Medulla oblongata (tissue), 1 donor: ENCODE measurements around the gene CDK2AP2.

ENCODE experiments used
- DNase-seq: peaks from one replicate; pipeline ENCODE4 v3.0.0-alpha.2; 2015; ENCODE audit errors: extremely low spot score

CDK2AP2 gene

DNA sequence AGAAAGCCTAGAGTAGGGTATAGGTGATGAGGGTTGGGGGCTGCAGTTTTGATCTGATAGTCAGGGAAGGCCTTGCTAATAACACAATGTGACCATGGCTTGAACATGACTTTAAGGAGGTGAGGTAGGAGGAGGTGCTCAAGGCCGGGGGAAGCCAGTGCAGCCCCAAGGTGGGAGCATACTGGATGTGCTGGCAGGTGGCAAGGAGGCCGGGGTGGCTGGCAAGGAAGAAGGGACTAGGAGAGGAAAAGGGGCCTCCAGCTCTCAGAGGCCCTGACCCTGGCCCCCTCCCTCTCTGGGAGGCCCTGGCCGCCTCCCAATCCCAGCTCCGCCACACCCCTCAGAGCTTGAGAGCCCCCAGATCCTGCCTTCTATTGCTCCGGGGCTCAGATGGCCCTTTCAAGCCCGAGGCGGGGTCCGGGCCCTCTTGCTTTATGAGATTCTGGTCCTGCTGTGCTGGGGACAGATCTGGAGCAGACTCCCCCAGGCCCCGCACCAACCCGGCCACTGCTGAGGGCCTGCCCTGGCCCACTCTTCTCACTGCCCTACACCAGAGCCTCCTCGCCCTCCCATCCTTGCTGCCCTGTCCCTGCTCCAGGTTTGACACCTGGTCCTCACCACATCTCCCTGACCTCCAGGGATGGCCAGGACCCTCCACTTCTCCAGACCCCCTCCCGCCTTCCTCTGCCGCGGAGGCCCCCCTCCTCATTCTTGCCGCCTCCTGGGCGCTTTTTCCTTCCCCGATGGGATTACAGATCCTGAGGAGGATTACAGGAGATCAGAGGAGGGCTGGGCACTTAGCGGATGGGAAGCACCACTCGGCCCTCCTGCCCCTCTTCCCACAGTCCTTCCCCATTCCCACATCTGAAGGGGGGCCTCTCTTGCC lies 4.6 kb downstream of the CDK2AP2 start:
- no peak for DNase-seq

DNA sequence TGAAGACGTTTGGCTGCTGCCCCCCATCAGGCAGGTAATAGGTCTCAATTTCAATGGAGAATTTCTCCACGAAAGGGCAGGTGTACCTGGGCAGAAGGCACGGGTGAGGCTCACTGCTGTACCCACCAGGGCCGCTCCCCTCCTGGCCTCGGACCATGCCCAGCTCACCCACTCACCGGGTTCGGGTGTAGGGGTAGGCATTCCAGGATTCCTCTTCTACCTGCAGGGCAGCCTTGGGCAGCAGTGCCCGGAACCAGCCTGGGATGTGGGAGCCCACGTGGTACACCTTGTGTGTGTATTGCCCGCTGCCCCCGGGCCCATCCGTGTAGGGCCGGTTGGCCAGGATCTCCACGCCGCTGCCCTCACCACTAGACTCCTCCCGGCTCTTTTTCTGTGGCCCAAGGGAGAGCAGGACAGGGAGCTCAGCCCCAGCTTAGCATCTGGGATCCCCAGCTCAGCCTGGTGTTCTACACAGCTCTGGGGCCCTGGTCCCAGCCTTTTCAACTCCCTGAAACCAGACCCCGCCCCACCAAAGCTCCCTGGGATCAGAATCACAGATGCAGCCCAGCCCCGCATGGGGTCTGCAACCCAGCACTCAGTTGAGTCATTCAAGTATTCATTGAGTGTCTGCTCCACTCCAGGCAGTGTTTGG lies 5.5 kb downstream of the CDK2AP2 start:
- DNase-seq, result no peak

DNA sequence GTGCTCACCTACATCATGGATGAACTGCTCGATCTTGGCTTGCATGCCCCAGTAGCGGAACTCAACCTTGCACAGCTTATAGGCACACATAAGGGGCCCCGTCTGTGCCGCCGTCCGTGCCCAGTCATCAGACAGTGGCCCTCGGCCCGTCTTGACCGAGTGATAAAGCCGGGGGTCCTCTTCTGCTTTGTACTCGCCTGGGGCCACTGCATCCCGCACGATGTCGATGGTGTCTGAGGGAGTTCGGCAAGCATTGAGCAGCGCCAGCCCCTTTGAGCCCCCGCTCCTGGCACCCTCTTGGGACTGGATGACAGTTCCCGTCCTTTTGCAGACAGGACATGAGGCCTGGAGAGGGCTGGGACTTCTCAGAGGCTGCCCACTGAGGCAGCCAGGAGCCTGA lies 6.1 kb downstream of the CDK2AP2 start:
- no peak for DNase-seq

DNA sequence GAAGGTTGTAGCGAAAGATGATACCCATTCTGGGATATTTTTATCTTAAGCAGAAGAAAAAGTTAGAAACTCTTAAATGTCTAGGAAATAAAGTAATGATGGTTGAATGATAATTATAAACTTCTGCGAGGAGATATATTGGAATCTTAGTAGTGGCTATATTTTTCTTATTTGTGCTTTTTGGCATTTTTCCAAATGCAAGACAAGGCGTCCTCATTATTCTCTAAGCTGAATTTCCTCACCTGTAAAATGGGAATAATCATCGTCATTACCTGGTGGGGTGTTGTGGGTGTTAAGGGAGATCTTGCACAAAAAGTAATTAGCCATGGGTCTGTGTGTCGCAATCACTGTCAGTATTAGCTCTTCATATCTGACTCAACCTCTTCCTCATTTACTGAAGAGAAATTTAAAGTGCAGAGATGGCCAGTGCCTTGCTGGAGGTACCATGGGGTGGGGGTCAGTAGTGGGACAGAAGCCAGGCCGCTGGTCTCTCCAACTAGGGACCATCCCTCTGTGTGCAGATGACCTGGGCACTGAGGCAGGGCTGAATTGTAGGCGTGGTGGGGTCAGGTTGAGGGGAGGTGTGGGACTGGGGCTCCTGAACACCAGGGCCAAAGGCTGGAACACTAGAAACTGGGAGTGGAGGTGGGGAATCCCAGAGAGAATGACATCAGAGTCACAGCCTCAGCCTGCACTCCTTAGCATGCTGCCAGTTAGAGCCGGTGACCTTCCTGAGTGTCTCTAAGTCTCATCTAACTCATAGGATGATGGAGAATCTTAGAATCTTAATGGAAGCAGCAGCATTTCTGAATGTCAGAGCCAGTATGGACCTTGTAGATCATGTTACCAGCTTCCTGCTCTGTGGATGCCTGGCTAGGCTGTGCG lies 6.9 kb downstream of the CDK2AP2 start:
- no peak for DNase-seq

DNA sequence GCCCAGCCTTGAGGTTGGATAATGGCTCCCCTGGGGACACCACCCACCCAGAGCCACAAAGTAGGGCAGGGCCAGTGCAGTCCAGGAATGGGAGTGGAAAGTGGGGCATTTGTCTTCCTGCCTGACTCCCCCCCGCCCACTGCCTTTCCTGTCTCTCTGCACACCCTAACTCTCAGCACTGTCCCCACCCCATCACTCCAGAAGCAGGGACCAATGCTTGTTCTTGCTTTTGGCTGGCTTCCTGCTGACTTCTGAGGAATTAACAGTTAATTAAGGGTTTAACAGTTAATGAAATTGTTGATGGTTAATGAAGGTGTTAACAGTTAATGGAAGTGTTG lies 7.5 kb downstream of the CDK2AP2 start:
- DNase-seq, result no peak

DNA sequence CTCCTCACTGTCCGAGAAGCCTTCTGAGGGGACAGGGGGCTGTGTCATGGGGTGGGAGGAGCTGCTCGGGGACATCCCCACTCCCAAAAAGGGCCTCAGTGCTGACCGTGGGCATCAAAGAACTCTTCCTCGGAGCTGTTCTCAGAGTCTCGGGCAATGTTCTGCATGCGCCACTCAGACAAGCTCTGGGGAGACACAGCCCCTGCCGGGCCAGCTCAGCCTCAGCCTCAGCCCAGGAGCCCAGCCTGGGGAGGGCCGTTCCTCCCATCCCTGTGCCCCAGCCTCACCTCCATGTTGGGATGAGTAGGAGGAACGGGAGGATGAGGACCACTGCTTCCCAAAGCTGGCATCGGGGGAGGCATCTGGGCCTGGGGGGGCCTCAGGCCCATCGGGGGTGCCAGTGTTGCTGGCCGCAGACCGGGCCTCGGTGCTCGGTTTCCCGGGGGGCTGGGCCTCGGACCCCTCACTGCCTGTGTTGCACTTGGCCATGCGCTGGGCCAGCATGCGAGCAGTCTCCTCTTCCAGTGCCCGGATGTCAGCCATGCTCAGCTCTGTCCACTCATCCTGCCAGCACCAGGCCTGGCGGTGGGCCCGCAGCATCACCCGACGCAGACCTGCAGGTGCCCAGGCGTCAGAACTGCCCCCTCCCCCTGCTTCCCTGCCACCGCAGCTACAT lies 8.0 kb downstream of the CDK2AP2 start:
- DNase-seq, result no peak

DNA sequence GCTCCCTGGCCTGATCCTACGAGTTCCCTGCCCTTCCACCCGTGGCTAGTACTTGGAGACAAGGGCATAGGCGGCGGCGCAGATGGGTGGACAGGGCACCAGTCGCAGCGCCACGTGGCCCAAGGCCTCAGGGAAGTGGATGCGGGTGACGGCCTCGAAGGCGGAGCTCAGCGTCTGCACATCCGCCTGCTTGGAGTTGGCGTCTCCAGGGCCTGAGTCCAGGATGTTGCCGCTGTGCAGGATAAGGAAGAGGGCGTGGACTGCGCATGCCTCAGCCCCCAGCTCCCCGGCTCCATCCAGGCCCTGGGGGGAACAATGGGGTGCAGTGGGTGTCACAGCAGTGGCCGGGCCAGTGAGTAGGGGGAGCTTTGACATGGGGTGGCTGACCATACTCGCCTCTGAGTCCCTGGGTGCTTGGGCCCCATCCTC lies 9.4 kb downstream of the CDK2AP2 start:
- no peak for DNase-seq

DNA sequence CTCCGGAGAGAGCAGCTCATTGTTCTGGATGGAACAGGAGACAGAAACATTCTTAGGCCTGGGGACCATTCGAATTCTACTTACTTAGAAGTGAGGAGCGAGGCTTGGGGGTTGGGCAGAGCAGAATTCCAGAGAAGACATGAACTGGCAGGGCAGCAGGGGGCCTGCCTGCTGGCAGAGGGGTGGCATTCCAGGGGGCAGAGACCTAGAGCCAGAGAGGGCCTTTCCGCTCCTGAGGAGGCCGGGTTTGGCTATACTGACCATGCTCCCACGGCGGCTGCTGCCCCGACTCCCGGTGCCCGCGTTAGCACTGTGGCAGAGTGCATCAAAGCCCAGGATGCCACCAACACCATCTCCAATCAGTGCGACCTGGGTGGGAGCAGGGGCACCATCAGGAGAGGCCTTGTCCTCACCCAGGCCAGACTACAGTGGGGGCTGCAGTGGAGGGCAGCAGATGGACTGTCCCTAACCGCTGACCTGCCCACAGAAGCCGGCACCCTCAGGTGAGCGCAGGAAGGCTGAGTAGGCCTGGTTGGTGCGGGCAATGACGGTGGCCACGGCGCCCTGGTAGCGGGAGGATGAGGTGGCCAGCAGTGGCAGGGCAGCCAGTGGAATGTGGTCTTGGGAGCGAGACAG lies 10.2 kb downstream of the CDK2AP2 start:
- DNase-seq, result no peak

DNA sequence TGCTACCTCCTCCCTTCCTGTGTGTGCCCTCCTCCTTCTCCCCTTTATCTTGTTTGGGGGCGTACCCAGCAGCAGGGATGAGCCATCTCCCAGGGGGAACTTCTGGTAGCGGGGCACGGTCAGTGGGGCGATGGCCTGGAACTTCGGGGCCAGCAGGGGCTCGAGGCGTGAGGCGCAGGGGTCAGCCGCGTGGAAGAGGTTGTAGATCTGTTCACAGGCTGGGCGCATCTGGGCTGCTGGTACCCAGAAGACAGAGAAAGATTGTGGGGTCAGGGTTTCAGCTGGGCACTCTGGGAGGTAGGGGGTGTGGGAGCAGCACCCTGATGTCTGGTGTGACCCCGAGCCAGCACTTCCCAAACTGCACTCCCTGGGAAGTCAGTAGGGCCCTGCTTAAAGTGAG lies 11.8 kb downstream of the CDK2AP2 start:
- DNase-seq, result no peak

DNA sequence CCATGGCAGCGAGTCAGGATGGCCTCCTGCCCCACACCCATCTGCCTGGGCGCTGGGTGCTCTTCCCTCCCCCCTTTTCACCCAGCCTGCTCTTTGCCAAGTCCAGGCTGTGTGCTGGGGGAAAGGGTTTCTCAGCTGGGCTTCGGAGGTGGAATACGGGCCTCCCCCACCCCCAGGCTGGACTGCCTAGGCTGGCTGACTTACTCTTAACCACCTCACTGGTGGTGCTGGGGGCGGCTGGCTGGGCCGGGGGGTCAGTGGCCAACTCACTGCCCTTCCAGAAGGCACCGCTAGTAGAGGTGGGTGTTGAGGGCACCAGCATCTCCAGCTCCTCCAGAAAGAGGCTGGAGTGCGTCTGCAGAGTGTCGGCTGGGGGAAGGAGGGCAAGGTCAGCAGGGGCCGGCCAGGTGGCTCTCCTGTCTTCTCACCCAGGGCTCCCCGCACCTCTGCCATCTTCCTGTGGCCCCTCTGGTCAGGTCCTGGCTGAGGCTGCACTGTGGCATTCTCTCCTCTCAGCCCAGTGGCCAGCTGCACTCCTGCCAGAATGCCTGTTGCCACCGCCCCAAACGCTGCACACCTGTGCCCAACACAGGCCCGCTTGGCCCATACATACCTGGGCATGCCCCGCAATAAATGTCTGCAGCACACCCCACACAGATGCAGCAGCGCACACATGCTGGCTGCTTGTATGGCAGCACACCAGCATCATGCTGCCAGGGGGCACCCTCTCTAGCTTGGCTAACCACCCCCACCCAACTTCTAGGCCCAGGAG lies 12.5 kb downstream of the CDK2AP2 start:
- no peak for DNase-seq

DNA sequence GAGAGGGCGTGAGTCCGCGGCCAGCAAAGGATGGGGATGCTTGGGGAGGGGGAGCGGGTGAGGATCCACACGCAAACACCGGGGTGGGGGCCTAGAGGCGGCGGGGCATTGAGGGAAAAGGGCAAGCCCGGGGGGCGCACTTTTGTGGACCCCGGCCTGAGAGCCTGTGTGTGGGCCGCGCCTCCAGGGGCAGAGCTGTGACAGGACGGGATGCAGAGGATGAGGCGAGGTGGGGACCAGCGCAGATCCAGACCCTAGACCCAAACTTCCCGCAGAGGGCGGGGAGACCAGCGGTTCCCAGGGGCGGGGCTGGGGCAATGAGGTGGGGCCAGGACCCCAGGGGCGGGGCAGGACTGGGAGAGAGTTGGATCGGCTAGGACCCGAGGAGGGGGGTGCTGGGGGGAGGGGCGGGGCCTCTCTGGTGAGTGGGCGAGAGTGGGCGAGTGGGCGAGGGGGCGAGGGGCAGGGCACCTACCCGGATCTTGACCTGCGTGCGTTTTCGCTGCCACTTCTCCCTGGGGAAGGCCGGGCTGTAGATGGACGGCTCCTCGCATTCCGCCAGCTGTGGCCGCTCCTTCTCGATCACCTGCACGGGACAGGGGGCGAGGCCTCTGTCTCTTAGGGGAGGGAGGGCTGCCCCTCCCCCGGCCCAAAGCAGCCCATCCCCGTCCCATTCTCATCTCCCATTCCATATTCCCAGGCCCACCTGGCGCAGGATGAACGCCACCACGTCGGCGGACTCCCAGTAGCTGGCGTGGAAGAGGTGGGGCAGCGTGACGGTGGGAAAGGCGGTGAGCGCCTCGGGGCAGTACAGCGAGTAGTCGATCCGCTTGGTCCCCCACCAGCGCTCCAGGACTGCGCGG lies 13.4 kb downstream of the CDK2AP2 start:
- no peak for DNase-seq

DNA sequence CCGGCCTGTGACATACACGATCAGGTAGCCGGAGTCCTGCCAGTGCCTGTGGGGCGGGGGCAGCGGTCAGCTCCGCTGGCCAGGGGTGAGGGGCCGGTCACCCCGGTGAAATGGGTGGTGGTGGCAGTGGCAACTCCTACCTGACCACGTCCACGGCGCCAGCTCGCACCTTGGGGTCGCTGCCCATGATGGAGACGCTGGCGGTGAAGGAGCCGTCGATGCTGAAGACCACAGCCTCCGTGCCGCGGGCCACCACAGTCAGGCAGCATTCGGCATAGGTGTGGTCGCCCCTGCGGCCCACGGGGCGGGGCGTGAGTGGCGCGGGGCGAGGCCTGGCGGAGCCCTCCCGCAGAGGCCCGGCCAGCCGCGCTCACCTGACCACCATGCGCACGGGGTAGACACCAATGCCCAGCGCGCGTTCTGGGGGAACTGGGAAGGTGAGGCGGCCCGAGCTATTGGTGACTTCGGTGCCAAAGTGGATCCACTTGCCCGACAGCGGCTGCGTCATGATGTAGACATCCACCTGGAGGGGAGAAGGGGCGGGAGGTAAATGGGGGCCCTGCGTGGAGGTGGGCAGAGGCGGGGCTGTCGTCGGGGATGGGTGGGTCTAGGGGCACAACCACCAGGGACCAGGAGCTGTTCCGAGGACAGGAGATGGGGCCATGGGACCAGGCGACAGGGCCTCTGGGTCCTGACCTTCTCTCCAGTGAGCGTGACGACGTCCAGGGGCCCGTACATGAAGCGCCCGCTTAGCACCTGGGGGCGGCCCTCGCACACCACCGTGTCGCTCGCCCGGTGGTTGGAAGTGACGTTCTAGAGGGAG lies 14.2 kb downstream of the CDK2AP2 start:
- DNase-seq, result no peak

DNA sequence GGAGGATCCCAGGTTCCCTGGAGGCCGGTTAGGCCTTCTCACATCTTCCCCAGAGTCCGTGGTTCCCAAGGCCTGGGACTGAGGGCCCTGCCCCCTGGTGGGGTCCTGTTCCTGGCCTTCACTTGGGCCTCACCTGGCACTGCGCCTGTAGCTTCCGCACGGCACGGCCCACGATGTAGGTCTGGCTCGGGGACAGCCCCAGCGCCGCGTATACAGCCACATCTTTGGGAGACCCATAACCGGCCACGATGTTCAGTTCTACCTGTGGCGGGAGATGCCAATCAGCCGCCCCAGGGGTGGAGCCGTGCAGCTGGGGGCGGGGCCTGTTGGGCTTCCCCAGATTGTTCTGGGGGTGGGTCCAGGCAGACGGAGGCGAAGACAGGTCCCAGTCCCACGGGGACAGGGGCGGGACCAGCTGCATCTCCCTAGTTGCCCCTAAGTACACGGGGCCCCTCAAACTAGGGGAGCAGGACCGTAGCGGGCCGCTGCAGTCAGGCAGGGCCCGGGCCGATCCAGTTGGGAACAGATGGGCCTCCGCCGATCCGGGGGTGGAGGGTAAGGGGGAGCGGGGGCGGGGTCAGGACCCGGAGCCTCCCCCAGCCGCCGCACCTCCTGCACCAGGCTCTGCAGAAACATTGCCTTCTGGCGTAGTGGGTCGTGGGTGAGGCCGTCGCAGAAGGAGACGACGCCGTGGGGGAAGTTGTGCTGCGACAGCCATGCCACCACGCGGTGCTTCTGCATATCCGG lies 15.0 kb downstream of the CDK2AP2 start:
- no peak for DNase-seq

DNA sequence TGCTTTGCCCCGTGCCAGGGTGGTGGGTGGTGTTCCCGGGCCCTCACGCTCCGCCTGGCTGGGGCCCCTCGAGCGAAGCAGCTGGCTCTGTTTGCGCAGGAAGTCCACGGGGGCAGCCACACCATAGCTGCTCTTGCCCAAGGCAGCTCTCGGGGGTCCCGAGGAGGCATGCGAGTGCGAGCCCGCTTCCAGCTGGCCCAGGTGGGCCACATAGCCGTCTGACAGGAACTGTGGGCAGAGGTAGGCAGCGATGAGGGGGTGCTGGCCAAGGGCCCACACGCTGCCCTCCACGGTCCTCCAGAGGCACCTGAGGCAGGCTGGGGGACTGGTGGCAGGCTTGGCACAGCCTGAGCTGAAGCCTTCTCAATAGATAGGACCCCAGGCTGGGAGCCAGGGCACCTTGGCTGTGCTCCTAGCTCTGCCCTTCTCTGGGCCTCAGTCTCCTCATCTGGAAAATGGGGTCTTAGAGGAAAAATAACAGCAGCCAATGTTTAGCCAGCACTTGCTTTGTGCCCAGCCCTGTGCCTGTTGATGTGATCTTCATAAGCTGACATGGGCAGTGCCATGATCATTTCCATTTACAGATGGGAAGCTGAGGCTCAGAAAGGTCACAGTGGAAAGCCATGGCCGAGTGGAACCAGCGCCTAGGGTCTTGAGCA lies 15.8 kb downstream of the CDK2AP2 start:
- DNase-seq, result no peak

DNA sequence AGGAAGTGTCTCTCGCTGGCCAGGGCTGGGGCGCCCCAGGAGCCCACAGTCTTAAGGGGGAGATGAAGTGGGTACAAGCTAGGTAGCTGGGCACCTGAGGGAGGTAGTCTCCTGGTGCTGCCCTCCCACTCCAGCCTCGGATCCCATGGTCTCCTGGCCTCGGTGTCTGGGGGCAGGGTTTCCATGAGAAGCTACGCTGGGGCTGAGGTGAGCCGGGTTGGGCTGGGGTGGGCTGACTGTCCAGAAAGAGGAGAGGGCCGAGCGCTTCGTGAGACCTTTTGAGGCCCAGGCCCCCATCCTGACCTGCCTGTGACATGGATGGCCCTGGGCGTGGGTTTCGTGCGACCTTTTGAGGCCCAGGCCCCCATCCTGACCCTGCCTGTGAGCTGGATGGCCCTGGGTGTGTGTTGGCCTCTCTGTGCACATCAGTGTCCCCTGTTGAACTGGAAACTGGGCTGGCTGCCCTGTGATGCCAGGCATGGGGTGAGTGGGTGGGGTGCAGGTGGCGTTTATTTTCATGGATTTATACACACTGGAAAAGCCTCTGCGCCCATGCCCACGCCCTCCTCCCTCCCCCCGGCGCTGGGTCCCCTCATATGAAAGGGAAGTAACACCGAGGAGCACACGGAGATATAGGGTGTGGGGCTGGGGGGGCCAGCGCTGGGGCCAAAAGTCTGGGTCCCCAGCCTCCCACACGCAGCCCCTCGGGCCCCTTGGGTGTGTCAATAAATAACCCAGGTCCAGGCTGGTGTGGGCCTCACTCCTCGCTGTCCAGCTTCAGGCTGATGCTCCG lies 16.5 kb downstream of the CDK2AP2 start:
- DNase-seq, result no peak

DNA sequence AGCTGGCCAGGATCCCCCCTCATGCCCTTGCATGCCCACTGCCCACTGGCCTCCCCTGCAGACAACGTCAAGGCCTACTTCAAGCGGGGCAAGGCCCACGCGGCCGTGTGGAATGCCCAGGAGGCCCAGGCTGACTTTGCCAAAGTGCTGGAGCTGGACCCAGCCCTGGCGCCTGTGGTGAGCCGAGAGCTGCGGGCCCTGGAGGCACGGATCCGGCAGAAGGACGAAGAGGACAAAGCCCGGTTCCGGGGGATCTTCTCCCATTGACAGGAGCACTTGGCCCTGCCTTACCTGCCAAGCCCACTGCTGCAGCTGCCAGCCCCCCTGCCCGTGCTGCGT lies 17.3 kb downstream of the CDK2AP2 start:
- no peak for DNase-seq
